Vagina (tissue), 2 donors: Measurements from ENCODE around the gene HSF2BP.

Source experiments
- POLR2A ChIP-seq, 2 donors: fragments of 450-650 bp; IDR thresholded peaks; one replicate each; pipeline ENCODE4 v1.6.1; 2017; ENCODE audit warnings: antibody characterized with exemption in 2 of 2, mild to moderate bottlenecking in 2 of 2, moderate library complexity in 2 of 2
- TF ChIP-seq, protein P1 (sequence below), 3 experiments: fragments of 450-650 bp in 2 of 3; fragments of 200-600 bp in 1 of 3; sonication (generic) in 1 of 3; IDR thresholded peaks; one replicate each; pipeline ENCODE4 v1.5.1; 2017 to 2019; ENCODE audit warnings: antibody characterized with exemption in 3 of 3, mild to moderate bottlenecking in 2 of 3, moderate library complexity in 2 of 3

DNA sequence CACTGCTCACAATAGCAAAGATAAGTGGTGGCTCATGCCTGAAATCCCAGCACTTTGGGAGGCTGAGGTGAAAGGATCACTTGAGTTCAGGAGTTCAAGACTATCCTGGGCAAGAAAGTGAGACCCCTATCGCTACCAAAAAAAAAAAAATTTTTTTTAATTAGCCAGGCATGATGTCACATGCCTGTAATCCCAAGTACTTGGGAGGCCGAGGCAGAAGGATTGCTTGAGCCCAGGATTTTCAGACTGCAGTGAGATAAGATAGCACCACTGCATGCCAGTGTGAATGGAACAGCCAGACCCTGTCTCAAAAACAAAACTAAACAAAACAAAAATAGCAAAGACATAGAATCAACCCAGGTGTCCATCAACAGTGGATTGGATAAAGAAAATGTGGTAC lies 50.6 kb downstream of the HSF2BP start:
- TF ChIP-seq, protein P1, sequence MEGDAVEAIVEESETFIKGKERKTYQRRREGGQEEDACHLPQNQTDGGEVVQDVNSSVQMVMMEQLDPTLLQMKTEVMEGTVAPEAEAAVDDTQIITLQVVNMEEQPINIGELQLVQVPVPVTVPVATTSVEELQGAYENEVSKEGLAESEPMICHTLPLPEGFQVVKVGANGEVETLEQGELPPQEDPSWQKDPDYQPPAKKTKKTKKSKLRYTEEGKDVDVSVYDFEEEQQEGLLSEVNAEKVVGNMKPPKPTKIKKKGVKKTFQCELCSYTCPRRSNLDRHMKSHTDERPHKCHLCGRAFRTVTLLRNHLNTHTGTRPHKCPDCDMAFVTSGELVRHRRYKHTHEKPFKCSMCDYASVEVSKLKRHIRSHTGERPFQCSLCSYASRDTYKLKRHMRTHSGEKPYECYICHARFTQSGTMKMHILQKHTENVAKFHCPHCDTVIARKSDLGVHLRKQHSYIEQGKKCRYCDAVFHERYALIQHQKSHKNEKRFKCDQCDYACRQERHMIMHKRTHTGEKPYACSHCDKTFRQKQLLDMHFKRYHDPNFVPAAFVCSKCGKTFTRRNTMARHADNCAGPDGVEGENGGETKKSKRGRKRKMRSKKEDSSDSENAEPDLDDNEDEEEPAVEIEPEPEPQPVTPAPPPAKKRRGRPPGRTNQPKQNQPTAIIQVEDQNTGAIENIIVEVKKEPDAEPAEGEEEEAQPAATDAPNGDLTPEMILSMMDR (IDR thresholded peaks at IDR 0.05), result no peak
- no peak for TF ChIP-seq POLR2A (IDR thresholded peaks at IDR 0.05)
